Left lung (tissue), 10 donors: Measurements from ENCODE around the gene BSND. TPM values are rescaled to one million over a fixed set of nuclear protein-coding genes. Genes with fewer than 3 reads are reported as not detected.
"Not testable (repeated sequence)": the region's sequence is repeated elsewhere in the genome, so short reads cannot be mapped to it uniquely, and the experiment has no call there.

Source experiments
- ATAC-seq: fragments of 200-7000 bp; cut with Tn5 transposase; one replicate; pipeline ENCODE4 v1.9.1; 2020; ENCODE audit warnings: moderate library complexity
- DNase-seq, 4 donors: peaks; one replicate each; pipeline ENCODE4 v3.0.0-alpha.2; 2013 to 2020
- H3K27ac ChIP-seq, 2 donors: fragments of 200-600 bp; sonication (generic) in 1 of 2; one replicate each; pipeline versions ENCODE4 v1.5.0 to v1.8.0; 2020 to 2021
- H3K27me3 ChIP-seq, 2 donors: fragments of 200-600 bp; sonication (generic) in 1 of 2; one replicate each; pipeline versions ENCODE4 v1.5.0 to v1.8.0; 2020 to 2021
- H3K36me3 ChIP-seq, 2 donors: fragments of 200-600 bp; sonication (generic) in 1 of 2; one replicate each; pipeline versions ENCODE4 v1.5.0 to v1.8.0; 2020 to 2021
- H3K4me1 ChIP-seq, 2 donors: fragments of 200-600 bp; one replicate each; pipeline ENCODE4 v1.8.0; 2021
- H3K4me3 ChIP-seq, 2 donors: fragments of 200-600 bp; sonication (generic) in 1 of 2; one replicate each; pipeline versions ENCODE4 v1.5.0 to v1.8.0; 2020 to 2021; ENCODE audit warnings: mild to moderate bottlenecking in 1 of 2
- H3K9me3 ChIP-seq, 2 donors: fragments of 200-600 bp; sonication (generic) in 1 of 2; one replicate each; pipeline versions ENCODE4 v1.5.0 to v1.8.0; 2020 to 2021
- intact Hi-C, 2 donors: fragments of 100-400 bp; cut with DNase I; formaldehyde crosslinking; loops; one replicate each; pipeline versions ENCODE4 v1.11.2 to v1.14.2; 2022
- polyA plus RNA-seq, 6 donors: library from polyadenylated mRNA; unstranded; fragments of 120-200 nt; gene quantifications; one replicate each; pipeline ENCODE4 v1.2.1, GENCODE V29; 2013; ENCODE audit not compliant: insufficient read length in 6 of 6
- total RNA-seq, 2 donors: library from RNA; stranded (reverse); fragmentation: NEBNext Ultra II Directional; extraction: Animal tissue kit (Norgen Biotek cat#: 25700); gene quantifications; one replicate each; pipeline ENCODE4 v1.2.1, GENCODE V29; 2021
- TF ChIP-seq, protein P1 (sequence below), 2 donors: fragments of 200-600 bp; sonication (generic) in 1 of 2; IDR thresholded peaks; one replicate each; pipeline versions ENCODE4 v1.5.0 to v1.8.0; 2021; ENCODE audit warnings: antibody characterized with exemption in 2 of 2
- donor health status: DM: no; HTN: yes; CAD: no.
- donor health status: DM: no; HTN: no; CAD: no.

Gene BSND
- total and polyA plus RNA-seq, 8 donors: 0.03 to 0.06 (median 0.06) TPM; not detected in 3

DNA sequence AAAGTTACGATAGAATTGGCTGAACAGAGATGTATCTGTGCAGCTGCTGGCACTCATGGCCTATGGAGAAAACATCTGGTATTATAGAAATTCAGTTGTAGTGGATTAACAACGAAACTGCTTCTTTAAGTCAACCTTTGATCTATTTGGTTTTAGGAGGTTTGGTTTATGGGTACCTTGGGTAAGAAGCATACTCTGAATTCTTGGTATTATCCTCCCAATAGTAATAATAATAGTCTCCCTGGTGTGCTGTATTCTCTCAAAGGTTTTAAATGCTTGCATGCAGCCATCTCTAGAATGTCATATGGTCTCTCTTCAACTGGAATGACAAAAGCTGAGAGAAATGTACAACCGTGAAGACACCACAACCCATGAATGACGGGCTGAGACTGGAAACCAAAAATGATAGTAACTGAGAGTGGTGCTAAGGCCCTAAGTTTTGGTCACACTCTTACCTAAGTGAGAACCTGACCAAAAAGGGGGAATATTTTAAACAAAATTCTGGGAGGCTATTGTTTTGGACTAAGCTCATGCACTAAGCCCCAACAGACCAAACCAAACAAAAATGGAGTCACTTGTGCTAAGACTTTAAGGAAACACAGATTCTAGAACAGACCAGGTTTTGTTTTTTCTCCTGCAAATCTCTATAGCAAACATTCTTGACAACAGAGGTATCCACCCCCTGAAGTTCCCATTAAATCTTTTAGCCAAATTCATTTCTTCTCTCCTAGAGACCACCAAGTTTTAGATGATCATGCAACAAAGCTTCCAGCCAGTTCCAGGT, 35.9 kb upstream of the BSND start:
- DNase-seq (no peak), ATAC-seq (no peak)
- TF ChIP-seq, protein P1, sequence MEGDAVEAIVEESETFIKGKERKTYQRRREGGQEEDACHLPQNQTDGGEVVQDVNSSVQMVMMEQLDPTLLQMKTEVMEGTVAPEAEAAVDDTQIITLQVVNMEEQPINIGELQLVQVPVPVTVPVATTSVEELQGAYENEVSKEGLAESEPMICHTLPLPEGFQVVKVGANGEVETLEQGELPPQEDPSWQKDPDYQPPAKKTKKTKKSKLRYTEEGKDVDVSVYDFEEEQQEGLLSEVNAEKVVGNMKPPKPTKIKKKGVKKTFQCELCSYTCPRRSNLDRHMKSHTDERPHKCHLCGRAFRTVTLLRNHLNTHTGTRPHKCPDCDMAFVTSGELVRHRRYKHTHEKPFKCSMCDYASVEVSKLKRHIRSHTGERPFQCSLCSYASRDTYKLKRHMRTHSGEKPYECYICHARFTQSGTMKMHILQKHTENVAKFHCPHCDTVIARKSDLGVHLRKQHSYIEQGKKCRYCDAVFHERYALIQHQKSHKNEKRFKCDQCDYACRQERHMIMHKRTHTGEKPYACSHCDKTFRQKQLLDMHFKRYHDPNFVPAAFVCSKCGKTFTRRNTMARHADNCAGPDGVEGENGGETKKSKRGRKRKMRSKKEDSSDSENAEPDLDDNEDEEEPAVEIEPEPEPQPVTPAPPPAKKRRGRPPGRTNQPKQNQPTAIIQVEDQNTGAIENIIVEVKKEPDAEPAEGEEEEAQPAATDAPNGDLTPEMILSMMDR (IDR thresholded peaks at IDR 0.05): no peak
- Histone ChIP-seq H3K9me3 (peaks cover 0 to 6% of the 10 kb centered on the region in 2 donors), H3K4me3 (no peak overlapping the region), H3K27me3 (no peaks in the 10 kb centered on the region), H3K36me3 (no peaks in the 10 kb centered on the region), H3K4me1 (peaks cover 0 to 23% of the 10 kb centered on the region in 2 donors), H3K27ac (no peak overlapping the region)
- intact Hi-C loops: no loop called here

DNA sequence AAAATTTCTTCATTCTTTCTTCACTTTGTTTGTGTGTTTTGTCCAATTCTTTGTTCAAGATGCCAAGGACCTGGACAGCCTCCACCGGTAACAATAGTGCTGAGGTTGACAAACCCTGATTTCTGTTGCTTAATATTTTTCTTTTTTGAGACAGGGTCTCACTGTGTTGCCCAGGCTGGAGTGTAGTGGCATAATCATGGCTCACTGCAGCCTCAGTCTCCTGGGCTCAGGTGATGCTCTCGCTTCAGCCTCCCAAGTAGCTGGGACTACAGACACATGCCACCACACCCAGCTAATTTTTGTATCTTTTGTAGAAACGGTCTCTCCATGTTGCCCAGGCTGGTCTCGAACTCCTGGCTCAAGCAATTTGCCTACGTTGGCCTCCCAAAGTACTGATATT, 34.9 kb upstream of the BSND start:
- H3K27me3 ChIP-seq, H3K4me3 ChIP-seq, H3K9me3 ChIP-seq, H3K36me3 ChIP-seq, H3K27ac ChIP-seq, ATAC-seq, intact Hi-C loops, DNase-seq: not testable (repeated sequence)
- peaks cover 0 to 23% of the 10 kb centered on the region in 2 donors for H3K4me1 ChIP-seq

DNA sequence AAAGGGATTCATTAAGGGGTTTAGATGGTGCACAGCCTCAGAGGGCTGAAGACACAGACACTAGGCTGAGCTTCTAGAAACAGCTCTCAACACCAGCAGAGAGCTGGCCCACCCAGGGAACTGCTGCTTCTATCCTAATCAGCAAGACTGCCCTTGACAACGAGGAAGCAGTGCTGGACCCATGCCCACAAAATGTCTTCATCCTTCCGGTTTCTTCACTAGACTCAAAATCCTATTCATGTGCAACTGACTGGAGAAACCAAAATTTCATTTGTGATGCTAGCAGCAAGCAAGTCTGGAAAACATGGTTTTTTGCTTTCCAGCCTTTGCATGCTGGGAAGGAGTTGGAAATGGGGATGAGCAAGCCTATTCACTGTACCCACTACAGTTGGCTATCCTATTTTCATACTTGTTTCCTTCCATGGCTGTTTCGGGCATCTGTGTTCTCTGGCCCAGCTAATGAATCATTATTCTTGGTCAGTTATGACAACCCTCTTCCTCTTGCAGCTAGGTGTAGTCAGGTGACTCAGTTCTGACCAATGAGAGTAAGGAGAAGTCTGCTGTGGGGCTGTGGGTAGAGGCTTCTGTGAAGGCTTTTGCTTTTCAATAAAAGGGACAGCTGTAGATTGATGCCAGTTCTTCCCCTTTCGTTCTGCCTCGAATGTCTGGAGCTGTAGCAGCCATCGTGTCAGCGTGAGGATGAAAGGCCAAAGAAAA, 33.0 kb upstream of the BSND start:
- H3K9me3 ChIP-seq: no peaks in the 10 kb centered on the region
- no peaks in the 10 kb centered on the region for H3K27me3 ChIP-seq
- no peak overlapping the region for H3K4me3 ChIP-seq
- peak overlapping the region in 1 of 2 donors; percentile 88 for H3K27ac ChIP-seq
- intact Hi-C loops: no loop called here
- peaks cover 0 to 23% of the 10 kb centered on the region in 2 donors for H3K4me1 ChIP-seq
- DNase-seq (peak in 3 of 4 donors; percentile 49 to 84 (median 71)), ATAC-seq (peak; percentile 68)
- H3K36me3 ChIP-seq: no peaks in the 10 kb centered on the region
- TF ChIP-seq, protein P1 (IDR thresholded peaks at IDR 0.05): no peak

DNA sequence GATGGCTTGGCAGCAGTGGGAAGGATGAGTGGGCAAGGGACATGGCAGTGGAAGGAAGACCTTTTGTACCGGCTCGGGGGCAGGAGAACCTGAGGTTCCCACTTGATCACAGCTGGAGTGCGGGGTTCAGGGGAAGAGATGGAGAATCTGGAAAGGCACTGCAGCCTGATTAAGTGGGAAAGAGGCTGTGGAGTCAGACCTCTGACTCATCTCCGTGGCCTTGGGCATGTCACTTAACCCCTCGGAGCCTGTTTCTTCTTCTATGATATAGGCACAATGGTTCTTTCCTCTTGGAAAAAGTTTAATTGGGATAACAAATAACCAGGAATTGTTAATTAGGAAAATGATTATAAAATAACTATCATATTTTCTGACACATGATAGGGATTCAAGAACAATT, 31.4 kb upstream of the BSND start:
- ATAC-seq (no peak), DNase-seq (no peak)
- intact Hi-C loops: no loop called here
- H3K9me3 ChIP-seq: no peaks in the 10 kb centered on the region
- H3K4me1 ChIP-seq: peaks cover 0 to 30% of the 10 kb centered on the region in 2 donors
- H3K36me3 ChIP-seq: no peaks in the 10 kb centered on the region
- H3K4me3 ChIP-seq: no peak overlapping the region
- TF ChIP-seq, protein P1 (IDR thresholded peaks at IDR 0.05): no peak
- H3K27ac ChIP-seq: no peak overlapping the region
- no peaks in the 10 kb centered on the region for H3K27me3 ChIP-seq

DNA sequence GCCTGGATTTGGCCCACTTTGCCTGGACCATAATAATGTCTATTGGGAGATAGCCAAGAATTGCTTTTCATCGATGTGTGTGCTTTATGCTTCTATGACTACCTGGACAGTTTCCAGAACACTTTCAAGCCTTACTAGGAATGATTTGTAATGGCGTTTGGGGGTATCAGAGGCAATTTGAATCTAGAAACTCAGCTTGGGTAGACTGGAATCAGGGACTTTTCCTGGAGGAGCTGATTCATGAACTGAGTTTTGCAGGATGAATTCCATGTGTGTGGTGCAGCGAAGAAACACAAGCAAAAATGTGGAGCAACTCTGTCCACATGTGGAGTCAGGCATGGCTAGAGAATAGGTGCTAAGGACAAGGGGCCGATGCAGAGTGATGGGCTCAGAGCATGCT, 30.2 kb upstream of the BSND start:
- TF ChIP-seq, protein P1 (IDR thresholded peaks at IDR 0.05): no peak
- Histone ChIP-seq H3K36me3 (no peaks in the 10 kb centered on the region), H3K9me3 (no peaks in the 10 kb centered on the region), H3K4me1 (peaks cover 0 to 30% of the 10 kb centered on the region in 2 donors), H3K27ac (no peak overlapping the region), H3K4me3 (no peak overlapping the region), H3K27me3 (peaks cover 0 to 9% of the 10 kb centered on the region in 2 donors)
- DNase-seq (no peak), ATAC-seq (no peak)
- intact Hi-C loops: no loop called here
